Glutamatergic neuron (in vitro differentiated cells): ENCODE measurements around the gene DNAH9. TPM values are rescaled to one million over a fixed set of nuclear protein-coding genes. Genes with fewer than 3 reads are reported as not detected.

Source experiments
- DNase-seq: peaks from one replicate; pipeline ENCODE4 v3.0.0; 2022
- H3K27ac Mint-ChIP-seq: one replicate; pipeline ENCODE4 v1.8.0; 2020; ENCODE audit warnings: mild to moderate bottlenecking, mixed read lengths, inconsistent platforms; ENCODE audit not compliant: unreplicated experiment
- H3K27me3 Mint-ChIP-seq: one replicate; pipeline ENCODE4 v1.8.0; 2020; ENCODE audit warnings: mild to moderate bottlenecking, moderate library complexity, mixed read lengths, inconsistent platforms; ENCODE audit not compliant: unreplicated experiment
- H3K36me3 Mint-ChIP-seq: one replicate; pipeline ENCODE4 v1.8.0; 2020; ENCODE audit warnings: mild to moderate bottlenecking, mixed read lengths, inconsistent platforms; ENCODE audit not compliant: unreplicated experiment
- H3K4me1 Mint-ChIP-seq: one replicate; pipeline ENCODE4 v1.8.0; 2020; ENCODE audit warnings: mild to moderate bottlenecking, low read depth, mixed read lengths, inconsistent platforms; ENCODE audit not compliant: unreplicated experiment
- H3K4me3 Mint-ChIP-seq: one replicate; pipeline ENCODE4 v1.8.0; 2020; ENCODE audit warnings: mild to moderate bottlenecking, mixed read lengths, inconsistent platforms; ENCODE audit not compliant: unreplicated experiment
- H3K9me3 Mint-ChIP-seq: one replicate; pipeline ENCODE4 v1.8.0; 2020; ENCODE audit warnings: mild to moderate bottlenecking, moderate library complexity, mixed read lengths, inconsistent platforms; ENCODE audit not compliant: unreplicated experiment
- total RNA-seq: library from RNA; stranded (reverse); fragmentation: NEBNext Ultra II Directional; extraction: Animal tissue kit (Norgen Biotek cat#: 25700); gene quantifications from one replicate; pipeline ENCODE4 v1.2.1, GENCODE V29; 2021; ENCODE audit not compliant: unreplicated experiment
- TF ChIP-seq, protein P1 (sequence below): fragments of 200-600 bp; sonication (generic); IDR thresholded peaks from one replicate; pipeline ENCODE4 v1.5.0; 2021; ENCODE audit not compliant: partially characterized antibody, unreplicated experiment

Gene DNAH9
- total RNA-seq, 1 donor from 2014 or later = 0.86 TPM

- H3K4me3 Mint-ChIP-seq = no peak overlapping the region
These were observed 39.5 kb upstream of the DNAH9 start for GRCh38 chr17:11558681-11559234.

GRCh38 chr17:11559601-11560000 lies 38.7 kb upstream of the DNAH9 start:
- peaks cover 9% of the 10 kb centered on the region for H3K36me3 Mint-ChIP-seq
- no peak for DNase-seq

More at GRCh38 chr17:11558681-11559234, 39.5 kb upstream of the DNAH9 start:
- peaks cover 7% of the 10 kb centered on the region for H3K27me3 Mint-ChIP-seq
- TF ChIP-seq, protein P1, sequence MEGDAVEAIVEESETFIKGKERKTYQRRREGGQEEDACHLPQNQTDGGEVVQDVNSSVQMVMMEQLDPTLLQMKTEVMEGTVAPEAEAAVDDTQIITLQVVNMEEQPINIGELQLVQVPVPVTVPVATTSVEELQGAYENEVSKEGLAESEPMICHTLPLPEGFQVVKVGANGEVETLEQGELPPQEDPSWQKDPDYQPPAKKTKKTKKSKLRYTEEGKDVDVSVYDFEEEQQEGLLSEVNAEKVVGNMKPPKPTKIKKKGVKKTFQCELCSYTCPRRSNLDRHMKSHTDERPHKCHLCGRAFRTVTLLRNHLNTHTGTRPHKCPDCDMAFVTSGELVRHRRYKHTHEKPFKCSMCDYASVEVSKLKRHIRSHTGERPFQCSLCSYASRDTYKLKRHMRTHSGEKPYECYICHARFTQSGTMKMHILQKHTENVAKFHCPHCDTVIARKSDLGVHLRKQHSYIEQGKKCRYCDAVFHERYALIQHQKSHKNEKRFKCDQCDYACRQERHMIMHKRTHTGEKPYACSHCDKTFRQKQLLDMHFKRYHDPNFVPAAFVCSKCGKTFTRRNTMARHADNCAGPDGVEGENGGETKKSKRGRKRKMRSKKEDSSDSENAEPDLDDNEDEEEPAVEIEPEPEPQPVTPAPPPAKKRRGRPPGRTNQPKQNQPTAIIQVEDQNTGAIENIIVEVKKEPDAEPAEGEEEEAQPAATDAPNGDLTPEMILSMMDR = no peak
- peaks cover 9% of the 10 kb centered on the region for H3K36me3 Mint-ChIP-seq
- H3K4me1 Mint-ChIP-seq = no peaks in the 10 kb centered on the region
- peaks cover 8% of the 10 kb centered on the region for H3K9me3 Mint-ChIP-seq
- no peak overlapping the region for H3K27ac Mint-ChIP-seq
- DNase-seq = no peak

DNA sequence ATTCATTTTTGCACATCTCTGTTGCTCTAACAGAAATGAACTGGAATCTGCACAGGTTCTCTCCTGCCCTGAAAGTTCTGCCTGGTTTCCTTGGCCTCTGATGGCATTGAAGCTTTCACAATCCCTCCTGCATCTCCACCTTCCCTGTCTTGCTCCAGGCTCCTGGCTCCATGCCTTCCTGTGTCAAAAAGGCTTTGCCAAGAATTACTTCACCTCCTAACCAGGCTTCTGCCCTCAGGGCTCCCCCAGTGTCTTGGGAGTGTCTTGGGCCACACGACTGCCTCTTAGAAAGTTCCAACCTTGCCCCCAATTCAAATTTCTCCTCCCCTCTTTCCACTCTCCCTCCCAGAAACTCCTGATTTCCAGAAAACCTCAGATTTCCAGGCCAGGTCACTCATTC lies 37.0 kb upstream of the DNAH9 start:
- H3K4me3 Mint-ChIP-seq = no peak overlapping the region
- no peaks in the 10 kb centered on the region for H3K4me1 Mint-ChIP-seq
- peaks cover 8% of the 10 kb centered on the region for H3K9me3 Mint-ChIP-seq
- TF ChIP-seq, protein P1 = no peak
- peaks cover 5% of the 10 kb centered on the region for H3K27me3 Mint-ChIP-seq
- no peak for DNase-seq
- no peak overlapping the region for H3K27ac Mint-ChIP-seq
- H3K36me3 Mint-ChIP-seq = peaks cover 9% of the 10 kb centered on the region

More at GRCh38 chr17:11559601-11560000, 38.7 kb upstream of the DNAH9 start:
- Mint-ChIP-seq H3K4me3 (no peak overlapping the region), H3K27ac (no peak overlapping the region), H3K27me3 (peaks cover 7% of the 10 kb centered on the region), H3K4me1 (no peaks in the 10 kb centered on the region), H3K9me3 (peaks cover 8% of the 10 kb centered on the region)
- TF ChIP-seq, protein P1 = no peak

DNA sequence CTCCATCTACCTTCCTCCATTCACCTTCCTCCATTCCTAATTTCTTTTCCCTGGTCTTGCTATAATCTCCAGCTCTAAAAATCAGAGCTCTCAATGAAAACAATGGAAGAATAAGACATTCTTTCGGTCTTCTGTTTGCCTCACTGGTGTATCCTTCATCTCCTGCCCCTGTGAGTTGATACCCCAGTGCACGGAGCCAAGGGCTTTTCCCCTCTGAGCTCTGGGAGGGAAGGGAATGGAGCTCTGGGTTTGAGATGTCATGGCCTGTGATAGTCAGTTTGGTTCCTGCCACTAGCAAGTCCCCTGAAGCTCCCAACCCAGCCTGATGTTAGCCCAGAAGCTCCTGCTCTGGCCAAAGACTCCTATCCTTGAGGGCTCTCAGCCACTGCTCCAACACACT lies 36.6 kb upstream of the DNAH9 start:
- H3K27ac Mint-ChIP-seq = no peak overlapping the region
- peaks cover 5% of the 10 kb centered on the region for H3K36me3 Mint-ChIP-seq
- H3K4me3 Mint-ChIP-seq = no peak overlapping the region
- no peak for DNase-seq
- TF ChIP-seq, protein P1 = no peak
- peaks cover 3% of the 10 kb centered on the region for H3K27me3 Mint-ChIP-seq
- no peaks in the 10 kb centered on the region for H3K4me1 Mint-ChIP-seq
- peaks cover 7% of the 10 kb centered on the region for H3K9me3 Mint-ChIP-seq

- no peak for DNase-seq
- Mint-ChIP-seq H3K27ac (no peak overlapping the region), H3K4me3 (no peak overlapping the region), H3K27me3 (no peaks in the 10 kb centered on the region), H3K36me3 (no peaks in the 10 kb centered on the region), H3K9me3 (peaks cover 2% of the 10 kb centered on the region), H3K4me1 (no peaks in the 10 kb centered on the region)
- TF ChIP-seq, protein P1 = no peak
These were observed 33.5 kb upstream of the DNAH9 start for GRCh38 chr17:11564589-11565380.
